Muscle of back (tissue), 11 donors: Measurements from ENCODE around the gene IL16. TPM values are rescaled to one million over a fixed set of nuclear protein-coding genes. Genes with fewer than 3 reads are reported as not detected.

Source experiments
- DNase-seq, 3 donors: peaks; one replicate each; pipeline versions ENCODE4 v3.0.0 to v3.0.0-alpha.2; 2013
- polyA plus RNA-seq, 10 donors: library from polyadenylated mRNA; unstranded; fragments of 120-200 nt; gene quantifications; one replicate each; pipeline ENCODE4 v1.2.1, GENCODE V29; 2013; ENCODE audit not compliant: insufficient read length in 10 of 10

Gene IL16
- polyA plus RNA-seq, 10 donors: 5.8 to 15.2 (median 8.1) TPM

- DNase-seq: peak in 1 of 3 donors; percentile 47
Measured at GRCh38 chr15:81293728-81294515, 97.2 kb downstream of the IL16 start.

GRCh38 chr15:81294516-81294880 is 97.8 kb downstream of the IL16 start:
- DNase-seq: no peak

- peak in 1 of 3 donors; percentile 50 for DNase-seq
Measured at GRCh38 chr15:81295486-81296121, 98.9 kb downstream of the IL16 start.

GRCh38 chr15:81296186-81296585 is 99.5 kb downstream of the IL16 start:
- DNase-seq: no peak

GRCh38 chr15:81296673-81297072 is 100.0 kb downstream of the IL16 start:
- peak in 1 of 3 donors; percentile 54 for DNase-seq

GRCh38 chr15:81297147-81297572 is 100.5 kb downstream of the IL16 start:
- DNase-seq: no peak

- no peak for DNase-seq
Measured at GRCh38 chr15:81297603-81298575, 101.2 kb downstream of the IL16 start.

- DNase-seq: no peak
Measured at GRCh38 chr15:81298611-81299010, 101.9 kb downstream of the IL16 start.

- DNase-seq: no peak
Measured at GRCh38 chr15:81299156-81299555, 102.5 kb downstream of the IL16 start.

GRCh38 chr15:81299630-81300273 is 103.1 kb downstream of the IL16 start:
- DNase-seq: no peak

GRCh38 chr15:81301385-81301784 is 104.7 kb downstream of the IL16 start:
- no peak for DNase-seq

GRCh38 chr15:81301815-81302399 is 105.2 kb downstream of the IL16 start:
- DNase-seq: no peak

GRCh38 chr15:81302701-81303109 is 106.0 kb downstream of the IL16 start:
- peak in 1 of 3 donors; percentile 25 for DNase-seq

- peak in 1 of 3 donors; percentile 10 for DNase-seq
Measured at GRCh38 chr15:81303244-81304225, 106.9 kb downstream of the IL16 start.

GRCh38 chr15:81304226-81304625 is 107.5 kb downstream of the IL16 start:
- DNase-seq: peak in 1 of 3 donors; percentile 59

- DNase-seq: no peak
Measured at GRCh38 chr15:81308260-81308659, 111.6 kb downstream of the IL16 start.

- peak in 1 of 3 donors; percentile 25 for DNase-seq
Measured at GRCh38 chr15:81309647-81310450, 113.2 kb downstream of the IL16 start.

- no peak for DNase-seq
Measured at GRCh38 chr15:81310480-81310879, 113.8 kb downstream of the IL16 start.
